ENCODE data around the gene PPP1R12C. TPM values are rescaled to one million over a fixed set of nuclear protein-coding genes. Genes with fewer than 3 reads are reported as not detected.

The PPP1R12C gene
- total RNA-seq, 1 experiment from 2014 or later: 76.4 TPM

DNA sequence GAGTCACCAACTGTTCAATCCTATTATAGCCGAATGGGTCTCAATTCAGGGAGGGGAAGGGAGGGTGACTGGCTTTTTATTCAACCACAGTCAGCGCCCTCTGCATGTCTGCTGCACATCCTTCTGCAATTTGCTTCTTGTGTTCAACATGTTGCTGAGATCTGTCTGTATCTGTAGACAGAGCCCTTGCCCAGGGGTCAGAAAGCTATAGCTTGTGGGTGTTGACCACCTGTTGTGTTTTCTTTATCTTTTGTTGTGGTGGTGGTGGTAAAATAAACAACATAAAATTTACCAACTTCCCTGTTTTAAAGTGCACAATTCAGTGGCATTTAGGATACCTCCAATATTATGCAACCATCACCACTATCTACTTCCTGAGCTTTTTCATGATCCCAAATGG is 12.2 kb downstream of the PPP1R12C start:
- ChIA-PET POLR2A (no interaction called here), CTCF (interaction anchor here (6.4 kb wide), 1 partner anchor 17 kb away, joined by 36 read pairs; no protein-coding TSS in a partner anchor)
- Mint-ChIP-seq H3K4me3 (ENCODE audit: unreplicated experiment) (no peak overlapping the region), H3K36me3 (ENCODE audit: insufficient read depth, unreplicated experiment) (peaks cover 54% of the 10 kb centered on the region), H3K27ac (ENCODE audit: low read depth, unreplicated experiment) (no peak overlapping the region), H3K27me3 (ENCODE audit: insufficient read depth, unreplicated experiment) (no peaks in the 10 kb centered on the region), H3K9me3 (ENCODE audit: unreplicated experiment) (no peaks in the 10 kb centered on the region), H3K4me1 (ENCODE audit: insufficient read depth, unreplicated experiment) (no peaks in the 10 kb centered on the region)
- intact Hi-C loops (cut with micrococcal nuclease): no loop called here
- no TSS peak for BruUV-seq (replicated peaks)
- DNase-seq (ENCODE audit: unreplicated experiment): no peak
- TF ChIP-seq, protein P1, sequence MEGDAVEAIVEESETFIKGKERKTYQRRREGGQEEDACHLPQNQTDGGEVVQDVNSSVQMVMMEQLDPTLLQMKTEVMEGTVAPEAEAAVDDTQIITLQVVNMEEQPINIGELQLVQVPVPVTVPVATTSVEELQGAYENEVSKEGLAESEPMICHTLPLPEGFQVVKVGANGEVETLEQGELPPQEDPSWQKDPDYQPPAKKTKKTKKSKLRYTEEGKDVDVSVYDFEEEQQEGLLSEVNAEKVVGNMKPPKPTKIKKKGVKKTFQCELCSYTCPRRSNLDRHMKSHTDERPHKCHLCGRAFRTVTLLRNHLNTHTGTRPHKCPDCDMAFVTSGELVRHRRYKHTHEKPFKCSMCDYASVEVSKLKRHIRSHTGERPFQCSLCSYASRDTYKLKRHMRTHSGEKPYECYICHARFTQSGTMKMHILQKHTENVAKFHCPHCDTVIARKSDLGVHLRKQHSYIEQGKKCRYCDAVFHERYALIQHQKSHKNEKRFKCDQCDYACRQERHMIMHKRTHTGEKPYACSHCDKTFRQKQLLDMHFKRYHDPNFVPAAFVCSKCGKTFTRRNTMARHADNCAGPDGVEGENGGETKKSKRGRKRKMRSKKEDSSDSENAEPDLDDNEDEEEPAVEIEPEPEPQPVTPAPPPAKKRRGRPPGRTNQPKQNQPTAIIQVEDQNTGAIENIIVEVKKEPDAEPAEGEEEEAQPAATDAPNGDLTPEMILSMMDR (IDR thresholded peaks at IDR 0.05; ENCODE audit: unreplicated experiment): no peak

DNA sequence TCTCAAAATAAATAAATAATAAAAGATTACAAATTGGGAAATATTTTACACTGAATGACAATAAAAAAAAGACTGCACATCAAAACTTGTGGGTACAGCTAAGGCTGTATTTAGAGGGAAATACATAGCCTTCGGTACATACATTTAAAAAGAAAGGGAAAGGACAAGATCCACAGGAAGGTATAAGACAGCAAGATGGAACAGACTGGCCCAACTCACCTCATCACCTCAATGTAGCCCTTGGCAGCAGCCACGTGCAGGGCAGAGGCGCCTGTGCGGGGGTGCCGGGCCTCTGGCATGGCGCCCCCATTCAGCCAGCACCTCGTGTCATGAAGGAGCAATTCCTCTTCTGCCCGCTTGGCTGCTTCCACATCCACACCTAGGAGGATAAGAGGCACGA is 14.2 kb downstream of the PPP1R12C start:
- CTCF ChIA-PET: interaction anchor here (1.4 to 6.4 kb wide), 2 partner anchors 15 to 37 kb away, joined by 4 to 36 read pairs; no protein-coding TSS in a partner anchor
- H3K4me3 Mint-ChIP-seq (ENCODE audit: unreplicated experiment): no peak overlapping the region
- no peaks in the 10 kb centered on the region for H3K9me3 Mint-ChIP-seq (ENCODE audit: unreplicated experiment)
- TF ChIP-seq, protein P1 (IDR thresholded peaks at IDR 0.05; ENCODE audit: unreplicated experiment): no peak
- POLR2A ChIA-PET: no interaction called here
- no peaks in the 10 kb centered on the region for H3K4me1 Mint-ChIP-seq (ENCODE audit: insufficient read depth, unreplicated experiment)
- no peaks in the 10 kb centered on the region for H3K27me3 Mint-ChIP-seq (ENCODE audit: insufficient read depth, unreplicated experiment)
- H3K36me3 Mint-ChIP-seq (ENCODE audit: insufficient read depth, unreplicated experiment): peaks cover 43% of the 10 kb centered on the region
- no peak overlapping the region for H3K27ac Mint-ChIP-seq (ENCODE audit: low read depth, unreplicated experiment)
- DNase-seq (ENCODE audit: unreplicated experiment): no peak
- intact Hi-C loops (cut with micrococcal nuclease): no loop called here
- no TSS peak for BruUV-seq (replicated peaks)

DNA sequence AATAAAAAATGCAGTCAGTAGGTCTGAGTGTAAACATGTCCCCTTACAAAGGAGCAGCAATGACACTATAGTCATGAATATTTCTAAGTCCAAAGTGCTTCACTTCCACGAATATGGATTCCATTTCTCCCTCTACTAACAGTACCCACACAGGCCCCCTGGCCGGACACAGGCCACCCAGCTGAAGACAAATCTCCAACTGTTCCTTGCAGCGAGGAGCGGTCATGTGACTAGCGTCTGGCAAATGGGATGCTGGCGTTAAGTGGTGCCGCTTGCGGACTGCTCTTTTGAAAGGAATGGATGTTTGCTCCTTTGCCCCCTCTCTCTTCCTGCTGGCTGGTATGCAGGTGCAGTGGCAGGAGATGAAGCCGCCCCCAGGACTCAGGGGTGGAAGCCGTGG is 16.2 kb downstream of the PPP1R12C start:
- CTCF ChIA-PET: interaction anchor here (0.7 to 6.4 kb wide), 2 partner anchors 13 to 366 kb away, joined by 7 to 36 read pairs; no protein-coding TSS in a partner anchor
- Mint-ChIP-seq H3K4me3 (ENCODE audit: unreplicated experiment) (no peak overlapping the region), H3K27ac (ENCODE audit: low read depth, unreplicated experiment) (no peak overlapping the region), H3K27me3 (ENCODE audit: insufficient read depth, unreplicated experiment) (no peaks in the 10 kb centered on the region), H3K4me1 (ENCODE audit: insufficient read depth, unreplicated experiment) (no peaks in the 10 kb centered on the region), H3K9me3 (ENCODE audit: unreplicated experiment) (no peaks in the 10 kb centered on the region), H3K36me3 (ENCODE audit: insufficient read depth, unreplicated experiment) (peaks cover 36% of the 10 kb centered on the region)
- TF ChIP-seq, protein P1 (IDR thresholded peaks at IDR 0.05; ENCODE audit: unreplicated experiment): no peak
- no TSS peak for BruUV-seq (replicated peaks)
- intact Hi-C loops (cut with micrococcal nuclease): no loop called here
- no peak for DNase-seq (ENCODE audit: unreplicated experiment)
- POLR2A ChIA-PET: no interaction called here

DNA sequence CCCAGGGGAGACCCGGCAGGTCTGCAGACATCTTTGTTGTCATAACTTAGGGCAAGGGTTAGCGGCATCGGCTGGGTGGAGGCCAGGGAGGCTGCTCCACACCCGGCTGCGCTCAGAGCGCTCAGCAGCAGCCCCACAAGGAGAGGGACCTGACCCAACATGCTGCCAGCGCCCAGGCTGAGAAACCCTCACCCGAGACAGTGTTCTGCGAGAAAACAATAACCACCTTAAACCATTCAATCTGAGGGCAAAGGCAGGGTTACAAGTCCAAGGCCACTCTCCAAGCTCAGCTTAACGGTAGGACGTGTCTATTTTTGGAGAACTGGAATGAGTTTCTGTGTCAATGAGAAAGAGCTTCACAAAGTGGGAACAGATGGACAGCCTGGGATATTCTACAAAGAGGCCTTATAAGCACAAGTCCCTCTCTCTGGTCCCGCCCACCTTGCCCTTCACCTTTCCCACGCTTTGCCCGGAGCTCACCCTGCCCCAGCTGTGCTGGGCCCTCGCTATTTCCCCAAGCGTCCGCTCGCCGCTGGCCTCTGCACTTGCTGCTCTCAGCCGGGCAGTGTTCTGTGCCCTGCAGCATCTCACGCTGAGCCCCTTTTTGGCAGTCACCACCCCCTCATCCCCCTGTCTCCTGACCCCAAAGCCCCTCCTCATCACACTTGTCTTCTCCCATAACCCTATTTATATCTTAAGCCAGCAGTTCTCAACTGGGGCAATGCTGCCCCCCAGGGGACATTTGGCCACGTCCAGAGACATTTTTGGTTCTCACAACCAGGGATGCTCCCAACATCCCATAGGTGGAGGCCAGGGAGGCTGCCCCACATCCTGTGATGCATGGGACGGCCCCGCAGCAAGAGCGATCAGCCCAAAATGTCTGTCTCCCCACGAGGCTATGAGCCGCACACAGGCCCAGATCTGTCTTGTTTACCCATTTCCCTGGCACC is 17.6 kb downstream of the PPP1R12C start:
- CTCF ChIA-PET: interaction anchor here (0.6 to 1.4 kb wide), 4 partner anchors 11 to 1197 kb away, joined by 3 to 14 read pairs (median 4); no protein-coding TSS in a partner anchor
- TF ChIP-seq, protein P1 (IDR thresholded peaks at IDR 0.05; ENCODE audit: unreplicated experiment): no peak
- Mint-ChIP-seq H3K36me3 (ENCODE audit: insufficient read depth, unreplicated experiment) (peaks cover 36% of the 10 kb centered on the region), H3K4me1 (ENCODE audit: insufficient read depth, unreplicated experiment) (no peaks in the 10 kb centered on the region), H3K4me3 (ENCODE audit: unreplicated experiment) (no peak overlapping the region), H3K9me3 (ENCODE audit: unreplicated experiment) (no peaks in the 10 kb centered on the region), H3K27me3 (ENCODE audit: insufficient read depth, unreplicated experiment) (no peaks in the 10 kb centered on the region), H3K27ac (ENCODE audit: low read depth, unreplicated experiment) (no peak overlapping the region)
- no TSS peak for BruUV-seq (replicated peaks)
- no peak for DNase-seq (ENCODE audit: unreplicated experiment)
- intact Hi-C loops (cut with micrococcal nuclease): no loop called here
- POLR2A ChIA-PET: no interaction called here
